NCI-H128 (cell line): ENCODE measurements around the gene HPGDS.
"Not testable (repeated sequence)": the region's sequence is repeated elsewhere in the genome, so short reads cannot be mapped to it uniquely, and the experiment has no call there.

ENCODE experiments used
- DNase-seq: peaks from one replicate; lab custom pipeline; 2025; ENCODE audit not compliant: unreplicated experiment; lab: John Stamatoyannopoulos, UW

Gene HPGDS

DNA sequence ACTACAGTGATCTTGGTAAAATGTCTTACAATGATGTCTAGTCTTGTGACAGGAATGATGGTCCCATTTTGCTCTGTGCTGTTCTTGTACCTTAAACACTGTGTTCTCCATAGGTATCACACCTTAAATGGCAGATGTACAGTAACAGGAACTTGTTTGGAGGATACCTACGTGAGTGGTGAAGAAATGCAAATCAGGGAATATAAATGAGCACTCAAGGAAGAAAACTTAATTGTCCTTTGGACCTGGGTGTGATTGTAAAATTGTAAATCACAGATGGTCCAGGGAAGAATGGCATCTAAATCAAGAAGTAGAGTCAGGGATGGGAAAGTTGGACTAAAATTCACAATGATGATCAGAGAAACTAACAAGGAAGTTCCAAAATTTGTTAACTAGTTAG is 12.7 kb downstream of the HPGDS start:
- no peak for DNase-seq

DNA sequence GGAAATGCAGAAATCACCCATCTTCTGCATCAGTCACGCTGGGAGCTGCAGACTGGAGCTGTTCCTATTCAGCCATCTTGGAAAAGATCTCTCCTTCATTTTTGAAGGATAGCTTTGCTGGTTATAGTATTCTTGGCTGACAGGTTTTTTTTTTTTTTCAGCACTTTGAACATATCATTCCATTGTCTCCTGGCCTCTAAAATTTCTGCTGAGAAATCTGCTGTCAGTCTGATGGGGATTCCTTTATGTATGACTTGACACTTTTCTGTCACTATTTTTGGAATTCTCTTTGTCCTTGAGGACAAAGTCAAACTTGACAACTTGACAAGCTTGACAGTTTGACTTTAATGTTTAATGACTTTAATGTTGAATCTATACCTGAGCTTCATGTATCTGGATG is 16.8 kb downstream of the HPGDS start:
- no peak for DNase-seq

DNA sequence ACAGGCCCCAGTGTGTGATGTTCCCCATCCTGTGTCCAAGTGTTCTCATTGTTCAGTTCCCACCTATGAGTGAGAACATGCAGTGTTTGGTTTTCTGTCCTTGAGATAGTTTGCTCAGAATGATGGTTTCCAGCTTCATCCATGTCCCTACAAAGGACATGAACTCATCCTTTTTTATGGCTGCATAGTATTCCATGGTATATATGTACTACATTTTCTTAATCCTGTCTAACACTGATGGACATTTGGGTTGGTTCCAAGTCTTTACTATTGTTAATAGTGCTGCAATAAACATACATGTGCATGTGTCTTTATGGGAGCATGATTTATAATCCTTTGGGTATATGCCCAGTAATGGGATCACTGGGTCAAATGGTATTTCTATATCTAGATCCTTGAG is 22.7 kb downstream of the HPGDS start:
- not testable (repeated sequence) for DNase-seq

DNA sequence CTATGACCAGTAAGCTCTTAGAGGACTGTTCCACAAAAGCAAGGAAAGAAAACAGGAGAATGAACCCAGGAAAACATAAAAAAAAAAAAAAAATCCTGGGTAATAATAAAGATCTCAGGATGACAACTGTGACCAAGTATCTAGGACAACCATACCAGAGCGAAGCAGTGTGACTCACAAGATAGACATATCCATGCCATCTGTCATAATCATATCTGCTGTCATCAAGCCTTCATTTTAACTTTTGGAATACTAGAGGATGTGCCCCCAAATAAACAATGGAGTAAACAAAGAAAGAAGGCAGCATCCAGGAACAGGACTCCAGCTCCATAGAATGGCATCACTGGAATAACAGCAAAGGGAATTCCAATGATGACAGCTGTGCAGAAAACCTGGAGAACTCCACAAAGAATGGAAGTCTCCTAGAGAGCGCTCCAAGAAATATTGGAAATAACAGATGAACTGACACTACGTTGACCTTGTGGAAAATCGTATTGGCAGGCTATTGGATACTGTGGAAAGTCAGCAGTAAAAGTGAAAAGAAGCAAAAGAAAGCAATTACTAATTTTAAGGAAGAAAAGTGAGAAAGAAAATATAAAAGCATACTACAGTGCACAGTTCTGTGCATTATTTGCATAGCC is 35.3 kb downstream of the HPGDS start:
- DNase-seq, result no peak

DNA sequence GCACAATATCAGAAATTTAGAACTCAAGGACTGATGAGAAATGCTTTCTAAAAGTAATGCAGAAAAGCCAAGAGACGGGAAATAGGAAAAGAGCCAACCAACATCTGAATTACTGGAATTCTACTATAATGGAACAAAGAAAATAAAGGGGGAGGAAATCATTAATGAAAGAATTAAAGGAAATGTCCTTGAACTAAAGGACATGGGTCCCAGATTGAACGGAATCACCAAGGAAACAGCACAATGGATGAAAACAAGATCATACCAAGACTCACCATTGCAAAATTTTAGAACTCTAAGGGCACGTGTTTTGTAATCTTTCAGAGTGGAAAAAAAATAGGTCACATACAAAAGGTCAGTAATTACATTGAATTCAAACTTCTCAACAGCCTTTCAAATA is 35.9 kb downstream of the HPGDS start:
- no peak for DNase-seq

DNA sequence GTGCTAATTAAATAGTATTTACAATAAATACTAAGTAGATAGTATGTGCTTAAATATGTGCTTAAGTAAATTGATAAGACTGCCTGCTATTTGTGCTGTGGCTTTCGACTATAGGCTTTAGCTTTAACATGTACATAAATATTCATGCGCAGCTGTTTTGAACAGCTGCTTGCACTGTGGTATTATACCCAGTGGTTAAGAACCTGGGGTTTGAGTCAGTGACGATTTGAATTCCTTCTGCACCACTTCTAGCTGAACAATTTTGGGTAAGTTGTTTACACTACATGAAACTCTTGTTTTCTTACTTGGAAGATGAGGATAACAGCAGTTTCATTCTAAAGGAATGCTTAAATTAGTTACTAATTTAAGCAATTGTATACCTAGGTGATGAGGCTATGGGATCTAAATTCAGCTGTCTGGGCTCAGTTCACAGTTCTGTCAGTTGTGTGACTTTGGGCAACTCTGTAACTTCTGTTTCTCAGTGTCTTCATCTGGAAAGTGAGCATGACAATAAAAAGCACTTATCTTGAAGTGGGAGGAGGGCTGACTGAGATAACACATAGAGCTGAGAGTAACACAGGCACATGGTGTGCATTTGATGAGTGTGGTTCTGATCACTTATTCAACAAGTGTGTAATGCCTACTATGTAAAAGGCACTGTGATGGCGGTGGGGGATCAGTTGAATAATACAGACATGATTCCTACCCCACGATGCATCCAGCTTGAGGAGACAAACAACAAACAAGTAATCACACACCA is 37.0 kb downstream of the HPGDS start:
- no peak for DNase-seq

DNA sequence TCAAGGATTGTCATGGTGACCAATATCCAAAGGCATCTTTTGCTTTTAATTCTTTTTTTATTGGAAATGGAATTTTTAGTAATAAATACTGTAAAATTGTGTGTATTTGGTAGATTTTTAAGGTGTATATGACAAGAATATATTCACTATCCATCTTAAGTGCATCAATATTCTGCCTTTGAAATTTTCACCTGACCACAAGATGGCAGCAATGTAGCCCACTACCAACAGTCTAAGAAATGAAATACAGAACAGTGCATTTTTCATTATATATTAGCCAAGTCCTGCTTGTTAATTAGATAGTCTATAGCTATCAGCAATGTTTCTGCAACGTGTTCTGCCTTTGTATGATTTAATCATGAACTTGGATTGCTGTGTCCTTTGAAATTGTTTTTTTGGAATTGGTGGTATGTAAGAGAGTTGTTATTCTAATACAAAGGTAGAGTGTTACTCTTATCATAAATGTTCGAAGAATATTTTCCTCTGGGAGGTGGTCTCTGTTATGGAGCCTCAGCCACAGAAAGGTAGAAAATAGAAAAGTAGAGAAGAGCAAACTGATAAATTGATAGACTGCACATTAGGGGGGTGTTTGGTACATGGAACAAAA is 38.2 kb downstream of the HPGDS start:
- DNase-seq, result no peak

DNA sequence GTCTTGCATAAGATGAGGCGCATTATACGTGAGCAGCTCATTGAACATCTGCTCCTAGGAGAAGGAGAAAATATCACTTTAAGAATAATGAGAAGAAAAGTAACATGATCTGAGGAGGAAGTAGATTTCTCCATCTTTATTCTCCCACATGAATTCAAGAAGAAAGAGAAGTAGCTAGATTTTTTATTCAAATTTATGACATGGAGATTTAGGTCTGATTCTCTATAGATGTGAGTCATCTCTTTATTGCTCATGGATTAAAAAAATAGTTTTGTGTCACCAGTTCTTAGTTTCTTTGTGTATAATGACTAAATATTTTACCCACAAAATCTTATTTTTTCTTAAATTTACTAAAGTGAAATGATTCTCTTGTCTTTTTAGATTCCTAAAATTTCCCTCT is 40.4 kb downstream of the HPGDS start:
- no peak for DNase-seq

DNA sequence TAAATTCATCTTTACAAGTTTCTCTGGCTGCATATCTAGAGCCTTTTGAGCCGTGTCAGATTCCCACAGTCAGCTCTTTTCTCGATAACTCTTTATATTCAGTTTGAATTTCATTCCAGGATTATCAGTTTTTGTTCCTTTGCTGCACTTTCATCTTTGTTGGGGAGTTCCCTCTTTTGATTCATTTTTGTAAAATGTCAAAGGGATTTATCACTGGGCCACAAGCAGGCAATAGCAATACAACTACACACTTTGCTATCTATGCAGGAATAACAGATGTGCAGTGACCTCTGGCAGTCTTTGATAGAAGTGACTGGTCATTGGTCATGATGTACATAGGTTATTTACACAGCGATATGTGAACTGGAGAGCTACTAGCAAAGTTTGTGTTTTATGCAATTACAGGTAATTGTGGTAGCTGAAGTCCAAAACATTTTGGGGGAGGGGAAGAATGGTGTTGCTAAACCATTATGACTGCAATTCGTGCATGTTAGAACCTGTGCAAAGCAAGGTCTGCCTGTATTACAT is 43.8 kb downstream of the HPGDS start:
- DNase-seq, result no peak

DNA sequence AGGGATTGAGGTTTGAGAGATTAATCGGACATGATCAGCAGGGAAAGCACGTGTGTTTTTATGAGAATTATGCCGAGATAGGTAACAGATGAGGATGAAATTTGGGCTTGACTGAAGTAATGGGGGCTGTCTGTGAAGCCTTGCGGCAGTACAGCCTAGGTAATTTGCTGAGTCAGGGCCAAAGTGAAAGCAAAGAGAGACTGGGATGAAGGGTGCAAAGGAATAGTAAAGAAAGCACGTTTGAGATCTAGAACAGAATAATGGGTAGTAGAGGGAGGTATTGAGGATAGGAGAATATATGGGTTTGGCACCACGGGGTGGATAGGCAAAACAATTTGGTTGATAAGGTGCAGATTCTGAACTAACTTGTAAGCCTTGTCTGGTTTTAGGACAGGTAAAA is 47.2 kb downstream of the HPGDS start:
- DNase-seq, result not testable (repeated sequence)

DNA sequence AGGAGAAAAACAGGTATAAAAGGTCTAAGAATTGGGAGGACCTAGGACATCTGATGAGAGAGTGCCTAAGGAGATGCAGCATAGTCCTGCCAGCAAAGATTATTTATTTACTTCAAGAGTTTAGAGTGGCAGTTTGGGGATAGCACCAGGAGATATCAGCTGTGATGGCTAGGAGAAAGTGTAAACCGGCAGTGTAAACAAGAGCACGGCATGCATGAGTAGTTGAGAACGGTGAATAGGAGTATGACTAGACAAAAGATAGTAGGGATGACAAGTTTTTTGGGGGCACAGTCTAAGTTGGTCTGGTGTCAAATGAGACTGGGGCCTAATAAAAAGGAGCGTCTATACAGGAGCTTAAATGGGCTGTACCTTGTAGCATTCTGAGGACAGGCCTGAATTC is 48.7 kb downstream of the HPGDS start:
- not testable (repeated sequence) for DNase-seq

DNA sequence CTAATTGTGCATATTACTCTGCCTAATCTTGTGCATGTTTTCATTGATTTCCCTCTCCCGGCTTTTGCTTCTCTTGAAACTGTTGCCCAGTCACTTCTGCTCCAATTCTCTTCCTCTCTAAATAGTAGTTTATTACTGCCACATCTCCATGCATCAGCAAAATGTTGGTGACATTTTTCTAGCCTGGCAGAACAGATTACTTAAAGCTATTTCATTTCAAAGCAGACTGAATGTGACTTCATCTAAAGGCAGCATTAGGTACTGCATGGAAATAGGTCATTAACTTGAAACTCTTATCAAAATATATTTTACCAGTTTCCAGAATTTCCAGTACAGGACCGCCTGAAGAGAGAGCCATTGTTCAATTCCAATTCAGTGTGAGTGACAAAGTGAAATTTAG is 52.4 kb downstream of the HPGDS start:
- DNase-seq, result no peak

DNA sequence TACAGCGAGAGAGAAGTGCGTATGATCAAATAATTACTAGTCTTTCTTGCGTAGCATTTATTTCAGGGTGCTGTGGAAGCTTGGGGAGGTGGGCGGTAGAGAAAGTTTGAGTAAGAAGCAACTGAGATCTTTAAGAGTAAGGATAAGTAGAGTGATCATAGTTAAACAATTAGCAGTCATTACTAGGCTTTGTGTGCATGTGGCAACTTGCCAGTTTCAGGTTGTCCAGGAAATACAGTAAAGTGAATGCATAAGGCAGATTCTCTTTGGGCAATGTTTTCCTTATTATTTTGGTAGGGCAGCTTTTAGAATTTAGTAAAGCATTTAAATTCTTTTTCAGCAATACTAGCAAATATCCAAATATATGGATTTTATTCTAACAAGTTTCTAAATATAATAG is 57.0 kb downstream of the HPGDS start:
- DNase-seq, result no peak

DNA sequence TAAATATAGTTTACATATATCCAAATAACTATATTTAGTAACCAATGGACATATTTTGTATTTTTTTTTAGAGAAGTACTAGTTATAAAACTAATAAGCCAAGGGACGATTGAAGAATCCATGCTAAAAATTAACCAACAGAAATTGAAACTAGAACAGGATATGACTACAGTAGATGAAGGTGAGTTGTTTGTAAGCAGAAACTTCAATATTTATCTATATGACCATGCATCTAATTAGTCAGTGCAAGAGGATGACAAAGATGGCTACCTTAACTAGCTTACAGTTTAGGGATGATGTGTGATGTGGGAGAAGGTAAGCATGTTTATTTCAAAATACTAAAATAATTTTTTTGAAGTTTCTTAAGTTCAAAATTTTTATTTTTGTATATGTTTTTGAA is 57.7 kb downstream of the HPGDS start:
- no peak for DNase-seq

DNA sequence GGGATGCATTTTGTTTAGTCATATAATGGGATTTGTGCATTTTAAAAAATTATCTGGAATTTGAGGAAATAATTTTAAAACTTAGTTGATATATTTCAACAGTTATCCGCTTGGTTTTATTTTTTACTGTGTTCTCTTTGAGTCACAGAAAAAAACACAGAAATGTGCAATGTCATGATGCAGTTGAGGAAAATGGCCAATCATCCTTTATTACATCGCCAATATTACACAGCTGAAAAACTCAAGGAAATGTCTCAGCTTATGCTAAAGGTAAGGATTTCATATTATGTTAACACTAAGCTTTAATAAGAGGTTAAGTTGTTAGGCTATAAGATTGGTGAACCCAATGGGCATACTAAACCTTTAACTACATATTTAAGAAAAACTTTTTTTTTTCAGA is 63.9 kb downstream of the HPGDS start:
- DNase-seq, result no peak

DNA sequence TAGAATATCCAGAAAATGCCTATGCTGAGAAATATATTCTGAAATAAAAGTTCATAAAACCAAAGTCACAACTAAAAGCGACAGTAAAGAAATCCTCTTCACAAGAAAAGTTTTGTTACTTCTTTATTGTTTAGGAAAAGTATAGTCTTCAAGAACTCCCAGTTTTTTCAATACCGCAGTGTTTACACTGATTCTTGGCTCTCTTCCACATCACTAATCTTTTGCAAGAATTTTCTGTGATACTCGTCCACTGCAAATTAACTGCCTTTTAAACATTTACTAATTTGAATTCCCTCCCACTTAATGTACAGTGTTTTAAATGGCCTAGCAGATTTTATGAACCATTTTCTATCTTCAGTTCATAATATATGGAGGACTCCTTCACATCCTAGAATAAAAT is 65.1 kb downstream of the HPGDS start:
- DNase-seq, result no peak

DNA sequence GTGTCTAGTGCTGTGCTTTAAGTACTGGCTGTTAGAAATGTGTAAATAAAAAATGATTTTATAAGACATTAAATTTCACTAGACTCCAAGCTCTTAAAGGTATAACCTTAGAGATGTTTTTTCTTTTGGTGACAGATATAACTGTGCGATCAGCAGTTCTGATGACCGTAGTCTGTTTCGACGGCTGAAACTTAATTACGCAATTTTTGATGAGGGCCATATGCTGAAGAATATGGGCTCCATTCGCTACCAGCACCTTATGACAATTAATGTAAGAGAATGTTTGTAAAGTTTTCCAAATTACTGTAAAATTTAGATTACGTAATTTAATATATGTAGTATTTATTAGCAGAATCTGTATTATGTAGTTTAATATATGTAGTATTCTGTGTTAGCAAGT is 66.4 kb downstream of the HPGDS start:
- no peak for DNase-seq

DNA sequence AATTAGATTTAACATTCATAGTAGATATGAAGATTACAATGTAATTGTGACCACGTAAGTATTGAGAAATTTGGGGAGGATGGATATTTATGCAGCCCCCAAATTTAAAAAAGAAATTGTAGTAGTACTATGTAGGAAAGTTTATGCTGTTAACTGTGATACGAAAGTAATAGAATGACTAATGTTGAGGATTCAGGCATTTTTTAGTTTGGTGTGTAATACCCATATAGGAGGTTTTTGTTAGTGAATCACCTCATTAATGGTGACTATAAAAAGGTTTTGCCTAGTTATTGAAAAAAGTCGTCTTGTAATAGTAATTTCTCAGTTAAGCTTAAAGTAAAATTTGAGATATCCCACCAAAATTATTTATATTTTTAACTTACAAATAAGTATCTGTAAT is 67.7 kb downstream of the HPGDS start:
- DNase-seq, result no peak

DNA sequence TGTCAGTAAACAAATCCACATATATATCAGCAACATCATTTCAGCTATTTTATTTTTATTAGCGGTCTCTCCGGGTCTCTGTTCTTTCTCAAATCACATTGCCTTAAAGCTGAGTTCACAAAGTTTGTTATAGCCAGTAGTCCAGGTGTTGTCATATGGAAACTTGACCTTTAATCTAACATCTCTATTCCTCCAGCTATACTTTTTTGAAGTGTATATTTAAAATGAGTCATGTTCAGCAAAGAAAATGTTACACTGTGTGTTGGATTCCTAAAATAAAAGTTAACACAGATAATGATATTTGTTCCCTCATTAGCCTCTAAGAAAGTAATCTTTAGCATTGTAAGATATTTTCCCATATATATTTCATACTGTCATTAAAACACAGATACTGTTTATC is 71.4 kb downstream of the HPGDS start:
- DNase-seq, result no peak

DNA sequence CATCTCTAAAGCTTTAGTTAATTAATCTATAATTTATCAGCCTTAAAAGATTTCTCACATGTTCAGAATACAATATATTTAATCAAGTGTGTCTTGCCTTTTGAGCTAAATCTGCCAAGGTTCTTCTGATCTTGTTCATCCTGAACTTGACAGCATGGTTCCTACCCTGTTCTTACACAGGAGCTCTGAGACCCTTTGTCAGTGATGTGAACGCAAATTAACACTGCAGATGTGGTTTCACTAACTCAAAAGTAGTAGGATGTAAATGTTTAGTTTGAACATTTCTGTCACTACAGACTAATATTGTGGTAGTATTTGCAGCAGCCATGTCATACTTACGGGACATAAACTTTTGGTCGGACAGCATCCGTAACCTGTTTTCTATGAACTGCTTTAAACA is 75.6 kb downstream of the HPGDS start:
- no peak for DNase-seq

DNA sequence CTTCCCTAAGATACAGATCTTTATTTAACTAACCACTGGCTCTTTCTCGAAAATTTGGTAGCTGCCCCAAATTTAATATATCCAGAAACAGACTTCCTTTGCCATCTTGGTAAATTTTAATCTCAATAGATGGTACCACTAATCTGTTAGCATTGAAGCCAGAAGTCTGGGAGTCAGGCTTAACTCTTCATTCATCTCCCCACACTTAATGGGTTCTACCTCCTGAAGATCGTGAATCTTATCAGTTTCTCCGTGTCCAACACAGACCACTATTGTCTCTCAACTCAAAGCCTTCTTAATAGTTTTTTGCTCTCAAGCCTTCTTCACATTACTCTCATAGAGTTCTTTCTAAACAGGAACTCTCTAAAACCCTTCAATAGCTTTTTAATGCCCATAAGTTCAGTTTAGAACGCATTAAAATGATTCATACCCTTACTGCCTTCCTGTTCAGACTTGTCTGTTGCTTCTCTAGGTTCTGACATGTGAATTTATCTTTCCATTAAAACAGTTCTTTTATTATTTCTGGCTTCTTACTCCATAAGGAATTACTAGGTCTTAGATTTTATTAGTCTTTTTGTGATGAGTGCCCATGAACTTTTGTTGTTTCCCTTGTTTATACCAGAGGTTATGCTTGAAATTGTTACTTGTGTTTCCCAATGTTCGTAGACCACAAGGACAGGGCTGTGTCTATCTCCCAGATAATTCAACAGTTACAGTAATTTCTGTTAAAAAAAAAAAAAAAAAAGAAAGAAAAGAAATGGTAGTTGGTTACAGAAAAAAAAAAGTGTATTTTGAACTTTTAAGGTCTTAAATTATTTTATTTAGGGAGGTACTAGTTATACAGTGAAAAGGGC is 80.2 kb downstream of the HPGDS start:
- no peak for DNase-seq
